GM18507 (cell line): Measurements from ENCODE around the gene ZBTB17.
"Not testable (repeated sequence)": the region's sequence is repeated elsewhere in the genome, so short reads cannot be mapped to it uniquely, and the experiment has no call there.

Experiments
- DNase-seq: peaks from one replicate; pipeline ENCODE4 v3.0.0; 2011; ENCODE audit warnings: low read depth; ENCODE audit not compliant: insufficient read length; ENCODE audit errors: extremely low spot score
- FAIRE-seq: peaks from 2 replicates; lab custom pipeline; 2011; peaks lifted over from hg19 to GRCh38; lab: Jason Lieb, UNC

Gene ZBTB17

GRCh38 chr1:15975805-15976680, at the start of gene ZBTB17:
Gene ZBTB17 (minus strand): TSS chr1:15976101. CDS start chr1:15948495, 27,606 bp downstream.
- peak; percentile 90 for FAIRE-seq

GRCh38 chr1:16023050-16023653, 47.3 kb upstream of the ZBTB17 start:
- DNase-seq (no peak), FAIRE-seq (no peak)

More at GRCh38 chr1:15975805-15976680, at the start of gene ZBTB17:
- peak; percentile 88 for DNase-seq

- FAIRE-seq: no peak
- no peak for DNase-seq
These were observed 46.5 kb upstream of the ZBTB17 start for GRCh38 chr1:16022393-16022792.

GRCh38 chr1:16021681-16022080, 45.8 kb upstream of the ZBTB17 start, which contains the start of gene CLCNKA:
Gene CLCNKA (plus strand): TSS chr1:16022036. CDS start chr1:16022620, 584 bp downstream.
- FAIRE-seq (no peak), DNase-seq (no peak)

GRCh38 chr1:16020878-16021277, 45.0 kb upstream of the ZBTB17 start:
- not testable (repeated sequence) for FAIRE-seq, DNase-seq

- FAIRE-seq (no peak), DNase-seq (no peak)
These were observed 44.4 kb upstream of the ZBTB17 start for GRCh38 chr1:16020325-16020724.

- FAIRE-seq: no peak
- DNase-seq: no peak
These were observed 43.9 kb upstream of the ZBTB17 start for GRCh38 chr1:16019644-16020277.

- DNase-seq (no peak), FAIRE-seq (no peak)
These were observed 43.1 kb upstream of the ZBTB17 start for GRCh38 chr1:16018749-16019643.

- FAIRE-seq: no peak
- DNase-seq: no peak
These were observed 42.4 kb upstream of the ZBTB17 start for GRCh38 chr1:16018308-16018707.

- no peak for DNase-seq
- no peak for FAIRE-seq
These were observed 41.8 kb upstream of the ZBTB17 start, which contains the start of gene HSPB7 for GRCh38 chr1:16017461-16018303. Gene HSPB7 (minus strand): TSS chr1:16018043. CDS start chr1:16017963, 80 bp downstream.

GRCh38 chr1:16017076-16017460, 41.2 kb upstream of the ZBTB17 start:
- FAIRE-seq: no peak

GRCh38 chr1:16015960-16016901, 40.3 kb upstream of the ZBTB17 start:
- DNase-seq (no peak), FAIRE-seq (no peak)

More at GRCh38 chr1:16017076-16017460, 41.2 kb upstream of the ZBTB17 start:
- no peak for DNase-seq

GRCh38 chr1:16015491-16015890, 39.6 kb upstream of the ZBTB17 start:
- FAIRE-seq (no peak), DNase-seq (no peak)

GRCh38 chr1:16014509-16015482, 38.9 kb upstream of the ZBTB17 start:
- FAIRE-seq (no peak), DNase-seq (no peak)

- no peak for FAIRE-seq
- no peak for DNase-seq
These were observed 38.0 kb upstream of the ZBTB17 start for GRCh38 chr1:16013908-16014258.

GRCh38 chr1:16013220-16013907, 37.5 kb upstream of the ZBTB17 start:
- DNase-seq: no peak
- FAIRE-seq: no peak
